Left renal cortex interstitium (tissue), 4 donors: ENCODE data around the gene SBK2. TPM values are rescaled to one million over a fixed set of nuclear protein-coding genes. Genes with fewer than 3 reads are reported as not detected.
"Not testable (repeated sequence)": the region's sequence is repeated elsewhere in the genome, so short reads cannot be mapped to it uniquely, and the experiment has no call there.

Source experiments
- DNase-seq, 4 donors: peaks; one replicate each; pipeline ENCODE4 v3.0.0-alpha.2; 2013; ENCODE audit warnings: low read depth in 4 of 4, low spot score in 2 of 4, missing footprints in 1 of 4
- polyA plus RNA-seq, 4 donors: library from polyadenylated mRNA; unstranded; fragments of 120-200 nt; gene quantifications; one replicate each; pipeline ENCODE4 v1.2.1, GENCODE V29; 2013; ENCODE audit not compliant: insufficient read length in 4 of 4

SBK2 gene
- 1 to 10 TPM in 1 of 4 donors, under 1 TPM in 3; 0.51 to 1.5 (median 0.88) TPM for polyA plus RNA-seq

GRCh38 chr19:55536951-55537740, at the start of gene SBK2:
Gene SBK2 (minus strand): TSS chr19:55537133. CDS start chr19:55536294, 839 bp downstream.
- DNase-seq: no peak

- peak in 1 of 4 donors; percentile 78 for DNase-seq
Measured at GRCh38 chr19:55585658-55586339, 48.9 kb upstream of the SBK2 start.

GRCh38 chr19:55584871-55585270, 47.9 kb upstream of the SBK2 start:
- no peak for DNase-seq

- not testable (repeated sequence) for DNase-seq
Measured at GRCh38 chr19:55583897-55584296, 47.0 kb upstream of the SBK2 start.

- DNase-seq: not testable (repeated sequence)
Measured at GRCh38 chr19:55582284-55582683, 45.4 kb upstream of the SBK2 start.

- DNase-seq: no peak
Measured at GRCh38 chr19:55581823-55582223, 44.9 kb upstream of the SBK2 start.

- DNase-seq: no peak
Measured at GRCh38 chr19:55581145-55581822, 44.4 kb upstream of the SBK2 start.

GRCh38 chr19:55580628-55581144, 43.8 kb upstream of the SBK2 start, which contains the start of gene ZNF579:
Gene ZNF579 (minus strand): TSS chr19:55580848. CDS start chr19:55579639, 1,209 bp downstream.
- DNase-seq: peak in 1 of 4 donors; percentile 83

GRCh38 chr19:55579766-55580621, 43.1 kb upstream of the SBK2 start:
- DNase-seq: no peak

- DNase-seq: no peak
Measured at GRCh38 chr19:55578761-55579747, 42.1 kb upstream of the SBK2 start.

- DNase-seq: no peak
Measured at GRCh38 chr19:55578031-55578760, 41.3 kb upstream of the SBK2 start.

- no peak for DNase-seq
Measured at GRCh38 chr19:55576746-55577145, 39.8 kb upstream of the SBK2 start.

- not testable (repeated sequence) for DNase-seq
Measured at GRCh38 chr19:55573929-55574328, 37.0 kb upstream of the SBK2 start.

- not testable (repeated sequence) for DNase-seq
Measured at GRCh38 chr19:55569477-55569876, 32.5 kb upstream of the SBK2 start.

GRCh38 chr19:55567708-55568328, 30.9 kb upstream of the SBK2 start:
- DNase-seq: no peak

- DNase-seq: no peak
Measured at GRCh38 chr19:55566823-55567222, 29.9 kb upstream of the SBK2 start.

- no peak for DNase-seq
Measured at GRCh38 chr19:55563261-55563690, 26.3 kb upstream of the SBK2 start.

GRCh38 chr19:55559684-55560083, 22.8 kb upstream of the SBK2 start:
- DNase-seq: no peak
